Stimulated activated naive CD8-positive, alpha-beta T cell treated with anti-CD3 and anti-CD28 coated beads, Interleukin-15, Interleukin-2, amounts not matched to agents 100 ng/mL and 50 ng/mL, for 24 hours (primary cell): ENCODE measurements around the gene NLRP6.
A peak's percentile ranks its signal among the peaks of the same experiment; 100 is the strongest.

Experiments used
- H3K27ac Mint-ChIP-seq: one replicate; pipeline ENCODE4 v1.8.0; 2021; ENCODE audit warnings: mild to moderate bottlenecking, mixed read lengths
- H3K27me3 Mint-ChIP-seq: one replicate; pipeline ENCODE4 v1.8.0; 2021; ENCODE audit warnings: mixed read lengths
- H3K36me3 Mint-ChIP-seq: one replicate; pipeline ENCODE4 v1.8.0; 2021; ENCODE audit warnings: low read depth, mixed read lengths
- H3K4me1 Mint-ChIP-seq: one replicate; pipeline ENCODE4 v1.8.0; 2021; ENCODE audit warnings: low read depth, mixed read lengths
- H3K4me3 Mint-ChIP-seq: one replicate; pipeline ENCODE4 v1.8.0; 2021; ENCODE audit warnings: mild to moderate bottlenecking, mixed read lengths
- H3K9me3 Mint-ChIP-seq: one replicate; pipeline ENCODE4 v1.8.0; 2021; ENCODE audit warnings: mixed read lengths

NLRP6 gene

GRCh38 chr11:292211-293121 is 14.3 kb downstream of the NLRP6 start:
- Mint-ChIP-seq H3K27ac (no peak overlapping the region), H3K27me3 (no peaks in the 10 kb centered on the region), H3K9me3 (no peaks in the 10 kb centered on the region), H3K4me3 (no peak overlapping the region), H3K36me3 (peaks cover 4% of the 10 kb centered on the region), H3K4me1 (peaks cover 18% of the 10 kb centered on the region)

- Mint-ChIP-seq H3K4me1 (peaks cover 21% of the 10 kb centered on the region), H3K9me3 (no peaks in the 10 kb centered on the region), H3K36me3 (no peaks in the 10 kb centered on the region), H3K27ac (no peak overlapping the region), H3K27me3 (no peaks in the 10 kb centered on the region), H3K4me3 (no peak overlapping the region)
Observed at GRCh38 chr11:293271-293851, 15.2 kb downstream of the NLRP6 start.

- Mint-ChIP-seq H3K27ac (no peak overlapping the region), H3K4me3 (no peak overlapping the region), H3K36me3 (no peaks in the 10 kb centered on the region), H3K27me3 (no peaks in the 10 kb centered on the region), H3K9me3 (no peaks in the 10 kb centered on the region), H3K4me1 (peaks cover 23% of the 10 kb centered on the region)
Observed at GRCh38 chr11:293852-294661, 15.8 kb downstream of the NLRP6 start.

GRCh38 chr11:294780-295179 is 16.6 kb downstream of the NLRP6 start:
- Mint-ChIP-seq H3K4me1 (peaks cover 23% of the 10 kb centered on the region), H3K4me3 (no peak overlapping the region)

GRCh38 chr11:295351-296170 is 17.4 kb downstream of the NLRP6 start:
- Mint-ChIP-seq H3K27ac (no peak overlapping the region), H3K9me3 (no peaks in the 10 kb centered on the region), H3K4me1 (peaks cover 27% of the 10 kb centered on the region), H3K4me3 (no peak overlapping the region), H3K36me3 (no peaks in the 10 kb centered on the region), H3K27me3 (peaks cover 9% of the 10 kb centered on the region)

More at GRCh38 chr11:294780-295179, 16.6 kb downstream of the NLRP6 start:
- peaks cover 1% of the 10 kb centered on the region for H3K27me3 Mint-ChIP-seq
- H3K9me3 Mint-ChIP-seq = no peaks in the 10 kb centered on the region
- H3K36me3 Mint-ChIP-seq = no peaks in the 10 kb centered on the region
- H3K27ac Mint-ChIP-seq = no peak overlapping the region

- H3K9me3 Mint-ChIP-seq = no peaks in the 10 kb centered on the region
- H3K4me1 Mint-ChIP-seq = peaks cover 35% of the 10 kb centered on the region
- H3K4me3 Mint-ChIP-seq = no peak overlapping the region
- H3K36me3 Mint-ChIP-seq = no peaks in the 10 kb centered on the region
- no peak overlapping the region for H3K27ac Mint-ChIP-seq
- H3K27me3 Mint-ChIP-seq = peaks cover 16% of the 10 kb centered on the region
Observed at GRCh38 chr11:296171-297050, 18.2 kb downstream of the NLRP6 start.

- H3K27me3 Mint-ChIP-seq = peaks cover 19% of the 10 kb centered on the region
Observed at GRCh38 chr11:297051-297585, 18.9 kb downstream of the NLRP6 start.

GRCh38 chr11:297586-298405 is 19.6 kb downstream of the NLRP6 start:
- Mint-ChIP-seq H3K4me1 (peaks cover 40% of the 10 kb centered on the region), H3K36me3 (no peaks in the 10 kb centered on the region), H3K27me3 (peaks cover 19% of the 10 kb centered on the region), H3K4me3 (peak overlapping the region; percentile 4), H3K27ac (peak overlapping the region; percentile 59), H3K9me3 (no peaks in the 10 kb centered on the region)

More at GRCh38 chr11:297051-297585, 18.9 kb downstream of the NLRP6 start:
- Mint-ChIP-seq H3K36me3 (no peaks in the 10 kb centered on the region), H3K4me1 (peaks cover 35% of the 10 kb centered on the region), H3K27ac (peak overlapping the region; percentile 59), H3K4me3 (no peak overlapping the region), H3K9me3 (no peaks in the 10 kb centered on the region)

- H3K27ac Mint-ChIP-seq = no peak overlapping the region
- peaks cover 48% of the 10 kb centered on the region for H3K4me1 Mint-ChIP-seq
- no peak overlapping the region for H3K4me3 Mint-ChIP-seq
- H3K36me3 Mint-ChIP-seq = no peaks in the 10 kb centered on the region
- peaks cover 19% of the 10 kb centered on the region for H3K27me3 Mint-ChIP-seq
- H3K9me3 Mint-ChIP-seq = no peaks in the 10 kb centered on the region
Observed at GRCh38 chr11:298406-299065, 20.3 kb downstream of the NLRP6 start.

- H3K27me3 Mint-ChIP-seq = peaks cover 19% of the 10 kb centered on the region
- H3K4me1 Mint-ChIP-seq = peaks cover 52% of the 10 kb centered on the region
- no peak within 1 kb of the TSS for H3K27ac Mint-ChIP-seq
- no peaks in the 10 kb centered on the region for H3K36me3 Mint-ChIP-seq
- no peak within 1 kb of the TSS for H3K4me3 Mint-ChIP-seq
- no peaks in the 10 kb centered on the region for H3K9me3 Mint-ChIP-seq
Observed at GRCh38 chr11:299081-299891, 21.1 kb downstream of the NLRP6 start, which contains the start of gene IFITM5. Gene IFITM5 (minus strand): TSS chr11:299526. CDS start chr11:299490, 36 bp downstream.

- Mint-ChIP-seq H3K9me3 (no peaks in the 10 kb centered on the region), H3K4me1 (peaks cover 56% of the 10 kb centered on the region), H3K27me3 (peaks cover 19% of the 10 kb centered on the region), H3K27ac (peak overlapping the region; percentile 42), H3K36me3 (no peaks in the 10 kb centered on the region), H3K4me3 (no peak overlapping the region)
Observed at GRCh38 chr11:299951-300735, 21.9 kb downstream of the NLRP6 start.
